ENCODE results near the gene ADARB2.

DNA sequence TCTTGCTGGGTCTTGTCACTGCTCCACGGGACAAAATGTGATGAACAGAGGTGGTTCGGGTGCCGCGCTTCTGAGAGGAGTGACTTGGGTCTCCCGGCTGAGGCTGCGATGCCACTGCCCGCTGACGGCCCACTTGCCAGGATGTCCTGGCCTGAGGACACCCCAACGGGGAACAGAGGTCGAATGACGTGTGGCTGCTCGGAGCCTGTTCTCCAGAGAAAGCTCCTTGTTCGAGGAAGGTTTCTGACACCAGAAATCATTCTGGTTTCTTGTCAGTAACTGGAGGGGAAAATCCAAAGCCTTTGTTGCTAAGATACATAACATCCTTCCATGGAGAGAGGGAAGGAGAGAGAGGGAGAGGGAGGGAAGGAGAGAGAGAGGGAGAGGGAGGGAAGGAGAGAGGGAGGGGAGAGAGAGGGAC, 444.7 kb downstream of the ADARB2 start:
- TF ChIP-seq SIN3A (IDR thresholded peaks at IDR 0.05; ENCODE audit: borderline replicate concordance, insufficient read depth, low read length) (no peak), POLR2AphosphoS5 (IDR thresholded peaks at IDR 0.05; ENCODE audit: low read depth, low read length) (no peak), TAF1 (IDR thresholded peaks at IDR 0.05; ENCODE audit: borderline replicate concordance, insufficient read depth, low read length) (no peak)
- TF ChIP-seq, protein P1, sequence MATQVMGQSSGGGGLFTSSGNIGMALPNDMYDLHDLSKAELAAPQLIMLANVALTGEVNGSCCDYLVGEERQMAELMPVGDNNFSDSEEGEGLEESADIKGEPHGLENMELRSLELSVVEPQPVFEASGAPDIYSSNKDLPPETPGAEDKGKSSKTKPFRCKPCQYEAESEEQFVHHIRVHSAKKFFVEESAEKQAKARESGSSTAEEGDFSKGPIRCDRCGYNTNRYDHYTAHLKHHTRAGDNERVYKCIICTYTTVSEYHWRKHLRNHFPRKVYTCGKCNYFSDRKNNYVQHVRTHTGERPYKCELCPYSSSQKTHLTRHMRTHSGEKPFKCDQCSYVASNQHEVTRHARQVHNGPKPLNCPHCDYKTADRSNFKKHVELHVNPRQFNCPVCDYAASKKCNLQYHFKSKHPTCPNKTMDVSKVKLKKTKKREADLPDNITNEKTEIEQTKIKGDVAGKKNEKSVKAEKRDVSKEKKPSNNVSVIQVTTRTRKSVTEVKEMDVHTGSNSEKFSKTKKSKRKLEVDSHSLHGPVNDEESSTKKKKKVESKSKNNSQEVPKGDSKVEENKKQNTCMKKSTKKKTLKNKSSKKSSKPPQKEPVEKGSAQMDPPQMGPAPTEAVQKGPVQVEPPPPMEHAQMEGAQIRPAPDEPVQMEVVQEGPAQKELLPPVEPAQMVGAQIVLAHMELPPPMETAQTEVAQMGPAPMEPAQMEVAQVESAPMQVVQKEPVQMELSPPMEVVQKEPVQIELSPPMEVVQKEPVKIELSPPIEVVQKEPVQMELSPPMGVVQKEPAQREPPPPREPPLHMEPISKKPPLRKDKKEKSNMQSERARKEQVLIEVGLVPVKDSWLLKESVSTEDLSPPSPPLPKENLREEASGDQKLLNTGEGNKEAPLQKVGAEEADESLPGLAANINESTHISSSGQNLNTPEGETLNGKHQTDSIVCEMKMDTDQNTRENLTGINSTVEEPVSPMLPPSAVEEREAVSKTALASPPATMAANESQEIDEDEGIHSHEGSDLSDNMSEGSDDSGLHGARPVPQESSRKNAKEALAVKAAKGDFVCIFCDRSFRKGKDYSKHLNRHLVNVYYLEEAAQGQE (IDR thresholded peaks at IDR 0.05; ENCODE audit: insufficient read depth in 1 of 2, low read depth in 2 of 2, low read length in 2 of 2) = no peak
